KOPT-K1 (cell line): ENCODE data around the gene RPP40.
A peak's percentile ranks its signal among the peaks of the same experiment; 100 is the strongest.
"Not testable (repeated sequence)": the region's sequence is repeated elsewhere in the genome, so short reads cannot be mapped to it uniquely, and the experiment has no call there.

Experiments used
- H3K27ac ChIP-seq: fragments of 200-600 bp; sonication (generic); 2 replicates; pipeline ENCODE4 v1.5.1; 2016; ENCODE audit warnings: antibody characterized with exemption, mild to moderate bottlenecking, low read depth, low read length; ENCODE audit not compliant: poor library complexity, severe bottlenecking
- H3K36me3 ChIP-seq: fragments of 200-600 bp; sonication (generic); 2 replicates; pipeline ENCODE4 v1.5.1; 2017; ENCODE audit warnings: antibody characterized with exemption, mild to moderate bottlenecking, low read length, moderate library complexity; ENCODE audit not compliant: insufficient read depth
- H3K9me3 ChIP-seq: fragments of 200-600 bp; sonication (generic); 2 replicates; pipeline ENCODE4 v1.5.1; 2017; ENCODE audit warnings: antibody characterized with exemption, low read length, mild to moderate bottlenecking; ENCODE audit not compliant: insufficient read depth, poor library complexity, severe bottlenecking

The RPP40 gene

GRCh38 chr6:5030596-5031136 lies 26.8 kb upstream of the RPP40 start:
- no peaks in the 10 kb centered on the region for H3K9me3 ChIP-seq
- no peak overlapping the region for H3K27ac ChIP-seq
- no peaks in the 10 kb centered on the region for H3K36me3 ChIP-seq

- Histone ChIP-seq H3K9me3 (no peaks in the 10 kb centered on the region), H3K27ac (no peak overlapping the region), H3K36me3 (no peaks in the 10 kb centered on the region)
Observed at GRCh38 chr6:5029609-5030008, 25.8 kb upstream of the RPP40 start.

DNA sequence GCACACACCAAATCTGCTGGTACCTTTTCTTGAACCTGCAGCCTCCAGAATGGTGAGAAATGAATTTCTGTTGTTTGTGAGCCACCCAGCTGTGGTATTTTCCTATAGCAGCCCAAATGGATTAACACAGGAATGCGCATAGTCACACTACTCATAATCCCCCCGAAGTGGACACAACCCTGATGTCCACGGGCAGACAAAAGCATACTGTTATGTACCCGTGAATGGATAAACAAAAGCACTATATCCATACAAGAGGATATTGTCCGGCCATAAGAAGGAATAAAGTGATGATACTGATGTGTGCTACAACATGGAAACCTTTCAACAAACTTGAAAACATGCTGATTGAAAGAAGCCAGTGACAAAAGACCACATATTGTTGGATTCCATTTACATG lies 25.1 kb upstream of the RPP40 start:
- H3K9me3 ChIP-seq: no peaks in the 10 kb centered on the region
- no peak overlapping the region for H3K27ac ChIP-seq
- no peaks in the 10 kb centered on the region for H3K36me3 ChIP-seq

GRCh38 chr6:5028301-5028700 lies 24.5 kb upstream of the RPP40 start:
- Histone ChIP-seq H3K9me3 (no peaks in the 10 kb centered on the region), H3K27ac (no peak overlapping the region), H3K36me3 (no peaks in the 10 kb centered on the region)

DNA sequence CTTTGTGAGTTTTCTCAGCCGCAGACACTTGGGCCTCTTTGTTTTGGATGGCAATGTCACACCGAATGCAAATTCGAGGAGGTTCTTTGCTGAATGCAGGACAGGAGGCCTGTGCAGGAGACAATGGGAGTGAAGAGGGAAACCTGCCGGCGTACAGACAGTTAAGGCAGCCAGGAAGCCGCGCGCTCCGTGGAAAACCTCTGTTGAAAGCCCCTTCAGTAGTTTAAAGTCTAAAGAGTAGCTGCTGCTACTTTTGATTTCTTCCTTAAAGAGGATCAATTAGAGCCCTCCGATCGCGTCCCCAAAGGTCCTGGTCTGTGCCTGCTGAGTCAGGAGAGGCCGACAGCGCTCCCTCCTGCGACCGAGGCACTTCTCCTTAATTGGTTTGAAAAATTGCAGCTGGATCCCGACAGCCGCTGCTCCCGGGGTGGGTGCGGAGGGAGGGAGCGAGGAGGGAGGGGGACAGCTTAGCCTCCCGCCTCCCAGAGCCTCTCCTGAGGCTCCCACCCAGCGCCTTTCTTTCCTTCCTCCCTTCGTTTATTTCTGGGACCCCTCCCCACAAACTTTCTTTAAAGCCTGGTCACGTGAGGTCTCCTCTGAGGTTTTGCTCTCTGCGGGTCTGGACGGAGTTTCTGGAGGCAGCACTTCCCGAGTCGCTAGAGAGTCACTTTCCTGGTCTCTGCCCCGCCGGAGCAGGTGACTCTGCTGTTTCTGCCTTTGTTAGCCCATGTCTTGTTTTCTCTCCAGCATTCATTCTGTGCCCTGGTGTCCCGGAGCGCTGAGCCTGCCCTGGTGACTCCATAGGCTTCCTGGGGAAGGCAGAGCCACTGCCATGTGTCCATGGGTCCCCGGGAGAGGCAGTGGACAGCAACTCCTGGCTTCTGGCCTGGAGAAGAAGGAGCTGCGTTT lies 22.3 kb upstream of the RPP40 start:
- H3K9me3 ChIP-seq: no peaks in the 10 kb centered on the region
- H3K36me3 ChIP-seq: no peaks in the 10 kb centered on the region
- H3K27ac ChIP-seq: no peak overlapping the region

DNA sequence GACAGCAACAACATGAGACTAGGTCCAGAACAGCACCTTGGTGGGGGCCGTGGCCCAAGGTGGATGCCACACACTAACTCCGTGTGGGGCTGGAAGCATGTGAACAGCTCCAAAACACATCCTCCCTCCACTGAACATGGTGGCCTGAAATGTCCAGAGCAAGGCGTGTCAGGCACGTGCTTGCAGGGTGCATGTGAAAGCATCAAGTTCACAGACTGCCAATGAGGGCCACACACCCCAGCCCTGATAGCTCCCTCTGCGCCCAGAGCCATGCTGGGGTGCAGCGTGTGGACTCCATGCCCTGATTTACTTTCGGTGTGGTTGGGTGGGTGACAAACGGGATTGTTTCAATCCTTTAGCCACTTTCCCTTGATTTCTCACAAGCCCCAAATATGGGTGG lies 20.1 kb upstream of the RPP40 start:
- Histone ChIP-seq H3K9me3 (no peaks in the 10 kb centered on the region), H3K36me3 (no peaks in the 10 kb centered on the region), H3K27ac (no peak overlapping the region)

DNA sequence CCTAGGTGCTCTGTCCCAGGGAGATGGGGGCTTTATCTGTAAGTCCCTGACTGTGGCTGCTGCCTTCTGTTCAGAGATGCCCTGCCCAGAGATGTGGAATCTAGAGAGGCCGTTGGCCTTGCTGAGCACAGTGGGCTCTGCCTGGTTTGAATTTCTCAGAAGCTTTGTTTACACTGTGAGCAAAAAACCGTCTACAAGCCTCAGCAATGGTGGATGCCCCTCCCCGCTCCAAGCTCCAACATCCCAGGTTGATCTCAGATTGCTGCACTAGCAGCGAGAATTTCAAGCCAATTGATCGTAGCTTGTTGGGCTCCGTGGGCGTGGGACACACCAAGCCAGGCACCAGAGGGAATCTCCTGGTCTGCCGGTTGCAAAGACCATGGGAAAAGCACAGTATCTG lies 16.3 kb upstream of the RPP40 start:
- H3K36me3 ChIP-seq: no peaks in the 10 kb centered on the region
- no peak overlapping the region for H3K27ac ChIP-seq
- H3K9me3 ChIP-seq: no peaks in the 10 kb centered on the region

DNA sequence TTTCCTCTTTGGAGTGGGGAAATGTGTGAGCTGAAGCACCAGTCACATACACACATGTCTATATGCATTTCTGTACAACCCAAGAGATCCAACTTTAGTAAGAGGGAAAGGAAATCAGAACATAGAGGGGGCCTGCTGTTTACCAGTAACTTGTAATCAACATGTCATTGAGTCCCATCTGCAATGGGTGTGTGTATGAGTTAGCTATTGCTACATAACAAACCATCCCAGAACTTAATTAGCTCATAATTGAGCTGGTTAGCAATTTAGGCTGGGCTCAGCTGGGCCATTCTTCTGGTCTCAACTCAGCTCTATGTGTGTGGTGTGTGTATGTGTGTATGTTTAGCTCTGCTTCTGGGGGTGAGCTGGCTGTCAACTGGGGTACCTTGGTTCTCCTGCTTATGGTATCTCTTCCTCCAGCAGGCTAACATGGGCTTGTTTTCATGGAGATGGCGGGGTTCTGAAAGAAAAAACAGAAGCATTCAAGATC lies 10.3 kb upstream of the RPP40 start:
- Histone ChIP-seq H3K27ac (no peak overlapping the region), H3K9me3 (peaks cover 12% of the 10 kb centered on the region), H3K36me3 (no peaks in the 10 kb centered on the region)

GRCh38 chr6:5012519-5012918 lies 8.7 kb upstream of the RPP40 start:
- H3K27ac ChIP-seq: no peak overlapping the region
- H3K9me3 ChIP-seq: peaks cover 12% of the 10 kb centered on the region
- H3K36me3 ChIP-seq: no peaks in the 10 kb centered on the region

DNA sequence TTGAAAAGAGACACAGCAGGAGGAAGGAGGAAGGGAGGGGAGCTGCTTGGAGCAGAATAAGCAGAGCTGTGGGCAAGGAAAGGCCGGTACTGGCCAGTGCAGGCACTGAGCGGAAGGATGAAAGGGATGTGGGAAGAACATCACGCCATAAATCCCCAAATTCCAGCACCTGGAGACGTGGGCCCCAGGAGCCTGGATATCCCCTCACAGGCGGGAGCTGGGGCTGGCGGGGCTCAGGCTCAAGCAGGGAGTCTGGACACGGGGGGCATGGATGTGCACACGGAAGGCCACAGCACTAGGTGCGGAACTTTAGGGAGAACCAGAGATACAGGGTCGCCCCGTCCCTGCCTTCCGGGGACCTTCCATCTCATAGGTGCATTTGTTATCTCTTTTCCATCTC lies 7.5 kb upstream of the RPP40 start:
- Histone ChIP-seq H3K36me3 (no peaks in the 10 kb centered on the region), H3K9me3 (peaks cover 12% of the 10 kb centered on the region), H3K27ac (no peak overlapping the region)

GRCh38 chr6:5007531-5007930 lies 3.7 kb upstream of the RPP40 start:
- Histone ChIP-seq H3K36me3 (no peaks in the 10 kb centered on the region), H3K9me3 (no peaks in the 10 kb centered on the region), H3K27ac (no peak overlapping the region)

GRCh38 chr6:5006222-5006621 lies 2.4 kb upstream of the RPP40 start:
- Histone ChIP-seq H3K27ac (no peak overlapping the region), H3K36me3 (peaks cover 7% of the 10 kb centered on the region), H3K9me3 (no peaks in the 10 kb centered on the region)

GRCh38 chr6:5005038-5005433 lies 1.2 kb upstream of the RPP40 start:
- H3K36me3 ChIP-seq: peaks cover 16% of the 10 kb centered on the region
- not testable (repeated sequence) for H3K9me3 ChIP-seq, H3K27ac ChIP-seq

- H3K9me3 ChIP-seq: no peaks in the 10 kb centered on the region
- peaks cover 18% of the 10 kb centered on the region for H3K36me3 ChIP-seq
- H3K27ac ChIP-seq: peak overlapping the region; percentile 79
Observed at GRCh38 chr6:5004373-5005037, 668 bp upstream of the RPP40 start.

DNA sequence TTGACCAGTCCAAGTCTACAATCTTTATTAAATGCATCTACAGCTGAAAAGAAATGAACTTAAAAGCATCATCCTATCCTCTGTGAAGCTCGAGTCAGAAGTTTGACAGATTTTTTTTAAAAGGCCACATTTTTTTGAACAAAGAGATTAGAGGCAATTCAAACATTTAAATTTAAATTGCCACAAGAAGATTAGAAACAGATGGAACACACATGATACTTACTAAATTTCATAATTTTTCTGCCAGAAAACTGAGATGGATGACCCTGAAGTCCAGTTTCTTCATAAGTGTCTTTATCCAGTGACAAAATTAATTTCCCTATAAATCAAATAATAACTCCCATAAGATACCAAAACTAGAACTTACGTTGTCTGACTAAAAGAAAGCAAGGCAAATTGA lies 4.3 kb downstream of the RPP40 start:
- H3K27ac ChIP-seq: no peak overlapping the region
- no peaks in the 10 kb centered on the region for H3K9me3 ChIP-seq
- H3K36me3 ChIP-seq: peaks cover 56% of the 10 kb centered on the region
